H9 (cell line): ENCODE results near the gene CD200. TPM values are rescaled to one million over a fixed set of nuclear protein-coding genes. Genes with fewer than 3 reads are reported as not detected.

Experiments used
- DNase-seq: peaks from one replicate; pipeline ENCODE4 v3.0.0-alpha.2; 2017
- H2AFZ ChIP-seq: one replicate; pipeline ENCODE4 v1.6.1; 2013; ENCODE audit warnings: mild to moderate bottlenecking, low read length, control low read depth, moderate library complexity
- H2AK5ac ChIP-seq: 2 replicates; pipeline ENCODE4 v1.6.1; 2013; ENCODE audit warnings: low read length, control low read depth, mixed read lengths; ENCODE audit not compliant: insufficient read length
- H2BK120ac ChIP-seq: one replicate; pipeline ENCODE4 v1.6.1; 2013; ENCODE audit warnings: low read depth, mild to moderate bottlenecking, low read length, control low read depth, inconsistent platforms; ENCODE audit not compliant: poor library complexity, severe bottlenecking
- H2BK12ac ChIP-seq: 2 replicates; pipeline ENCODE4 v1.6.1; 2013; ENCODE audit warnings: low read length, control low read depth, mixed read lengths, low read depth; ENCODE audit not compliant: insufficient read length
- H2BK15ac ChIP-seq: 2 replicates; pipeline ENCODE4 v1.6.1; 2013; ENCODE audit warnings: low read depth, low read length, control low read depth
- H2BK20ac ChIP-seq: one replicate; pipeline ENCODE4 v1.6.1; 2013; ENCODE audit warnings: low read depth, mild to moderate bottlenecking, low read length, control low read depth, inconsistent platforms; ENCODE audit not compliant: poor library complexity, severe bottlenecking
- H2BK5ac ChIP-seq: 2 replicates; pipeline ENCODE4 v1.6.1; 2013; ENCODE audit warnings: low read length, control low read depth, mixed read lengths; ENCODE audit not compliant: insufficient read length
- H3K14ac ChIP-seq: 2 replicates; pipeline ENCODE4 v1.6.1; 2013; ENCODE audit warnings: low read length, control low read depth; ENCODE audit not compliant: insufficient read depth
- H3K18ac ChIP-seq: 2 replicates; pipeline ENCODE4 v1.6.1; 2013; ENCODE audit warnings: low read depth, mild to moderate bottlenecking, mixed read lengths, low read length, control low read depth; ENCODE audit not compliant: insufficient read length
- H3K23ac ChIP-seq: 2 replicates; pipeline ENCODE4 v1.6.1; 2013; ENCODE audit warnings: low read length, control low read depth, mixed read lengths, low read depth; ENCODE audit not compliant: insufficient read length
- H3K23me2 ChIP-seq: 2 replicates; pipeline ENCODE4 v1.6.1; 2013; ENCODE audit warnings: low read depth, mild to moderate bottlenecking, mixed read lengths, low read length, control low read depth; ENCODE audit not compliant: insufficient read length, poor library complexity, severe bottlenecking
- H3K27ac ChIP-seq: 2 replicates; pipeline ENCODE4 v1.5.1; 2013; ENCODE audit warnings: low read length, control low read depth, mixed read lengths, low read depth; ENCODE audit not compliant: insufficient read length
- H3K27me3 ChIP-seq: 2 replicates; pipeline ENCODE4 v1.6.1; 2013; ENCODE audit warnings: low read length, control low read depth, inconsistent platforms; ENCODE audit not compliant: insufficient read depth
- H3K4ac ChIP-seq: 2 replicates; pipeline ENCODE4 v1.6.1; 2013; ENCODE audit warnings: low read depth, mild to moderate bottlenecking, control low read depth, inconsistent platforms, low read length, moderate library complexity
- H3K4me1 ChIP-seq: 2 replicates; pipeline ENCODE4 v1.6.1; 2013; ENCODE audit warnings: low read length, control low read depth, inconsistent platforms; ENCODE audit not compliant: insufficient read depth
- H3K4me2 ChIP-seq: 2 replicates; pipeline ENCODE4 v1.6.1; 2013; ENCODE audit warnings: low read length, control low read depth, mixed read lengths; ENCODE audit not compliant: insufficient read length, insufficient read depth
- H3K56ac ChIP-seq: 2 replicates; pipeline ENCODE4 v1.6.1; 2013; ENCODE audit warnings: low read depth, mild to moderate bottlenecking, mixed read lengths, low read length, control low read depth; ENCODE audit not compliant: insufficient read length
- H3K79me1 ChIP-seq: 2 replicates; pipeline ENCODE4 v1.6.1; 2013; ENCODE audit warnings: low read depth, mild to moderate bottlenecking, moderate library complexity, low read length, control low read depth, inconsistent platforms; ENCODE audit not compliant: insufficient read depth, poor library complexity, severe bottlenecking
- H3K79me2 ChIP-seq: 2 replicates; pipeline ENCODE4 v1.6.1; 2013; ENCODE audit warnings: low read length, control low read depth, inconsistent platforms; ENCODE audit not compliant: insufficient read depth
- H3K9ac ChIP-seq: 2 replicates; pipeline ENCODE4 v1.6.1; 2013; ENCODE audit warnings: low read length, control low read depth, mixed read lengths; ENCODE audit not compliant: insufficient read length; ENCODE audit errors: extremely low read depth
- H3K9me3 ChIP-seq: one replicate; pipeline ENCODE4 v1.6.1; 2013; ENCODE audit warnings: low read depth, low read length, inconsistent platforms; ENCODE audit not compliant: control insufficient read depth
- H3T11ph ChIP-seq: one replicate; pipeline ENCODE4 v1.6.1; 2013; ENCODE audit warnings: mild to moderate bottlenecking, low read length, control low read depth, inconsistent platforms
- H4K20me1 ChIP-seq: one replicate; pipeline ENCODE4 v1.6.1; 2013; ENCODE audit not compliant: control insufficient read depth, insufficient read length, insufficient read depth
- H4K5ac ChIP-seq: 2 replicates; pipeline ENCODE4 v1.6.1; 2013; ENCODE audit warnings: low read depth, mild to moderate bottlenecking, mixed read lengths, low read length, control low read depth; ENCODE audit not compliant: insufficient read length
- H4K8ac ChIP-seq: replicated peaks from 2 replicates; pipeline ENCODE4 v1.6.1; 2013; ENCODE audit warnings: low read length, control low read depth, mixed read lengths, low read depth; ENCODE audit not compliant: insufficient read length
- H4K91ac ChIP-seq: 2 replicates; pipeline ENCODE4 v1.6.1; 2013; ENCODE audit warnings: low read depth, mild to moderate bottlenecking, moderate library complexity, mixed read lengths, low read length, control low read depth; ENCODE audit not compliant: insufficient read length
- H3K27ac Mint-ChIP-seq, 3 experiments: 2 replicates in 2 of 3; 3 replicates in 1 of 3; pipeline ENCODE4 v1.8.0; 2020 to 2021; ENCODE audit warnings: mixed read lengths in 3 of 3, mild to moderate bottlenecking in 1 of 3, moderate library complexity in 1 of 3
- H3K27me3 Mint-ChIP-seq: 2 replicates; pipeline ENCODE4 v1.8.0; 2021; ENCODE audit warnings: low read depth, mild to moderate bottlenecking, moderate library complexity, mixed read lengths
- H3K36me3 Mint-ChIP-seq, 3 experiments: 2 replicates in 2 of 3; 3 replicates in 1 of 3; pipeline ENCODE4 v1.8.0; 2020 to 2021; ENCODE audit warnings: low read depth in 3 of 3, mixed read lengths in 3 of 3; ENCODE audit not compliant: insufficient read depth in 1 of 3
- H3K4me1 Mint-ChIP-seq, 2 experiments: 2 replicates each; pipeline ENCODE4 v1.8.0; 2020; ENCODE audit warnings: mixed read lengths in 2 of 2
- H3K4me3 Mint-ChIP-seq, 2 experiments: 2 replicates in 1 of 2; 3 replicates in 1 of 2; pipeline ENCODE4 v1.8.0; 2020 to 2021; ENCODE audit warnings: mild to moderate bottlenecking in 2 of 2, mixed read lengths in 2 of 2, moderate library complexity in 1 of 2
- H3K9me3 Mint-ChIP-seq, 2 experiments: 2 replicates in 1 of 2; 3 replicates in 1 of 2; pipeline ENCODE4 v1.8.0; 2020; ENCODE audit warnings: mild to moderate bottlenecking in 2 of 2, mixed read lengths in 2 of 2, moderate library complexity in 1 of 2
- CTCF ChIP-seq: fragments of 200-600 bp; sonication (generic); conservative IDR thresholded peaks from 3 replicates; pipeline ENCODE4 v1.8.0; 2021; ENCODE audit warnings: antibody characterized with exemption, mild to moderate bottlenecking
- WGBS: extraction: QIAGEN DNeasy Blood & Tissue Kit; methylation state at CpG from one replicate; pipeline ENCODE4 v1.1.7; 2013; ENCODE audit warnings: missing lambda C conversion rate, low lambda C conversion rate, mixed read lengths; ENCODE audit not compliant: insufficient read length; ENCODE audit errors: extremely low coverage; 5-methylcytosine and 5-hydroxymethylcytosine counted together
- total RNA-seq: library from RNA; stranded (reverse); gene quantifications from 2 replicates; pipeline ENCODE4 v1.2.1, GENCODE V29; 2021

The CD200 gene
- total RNA-seq, 1 experiment from 2014 or later, result 51.6 TPM

- H3K36me3 Mint-ChIP-seq, result peaks cover 0 to 3% (median 0%) of the 10 kb centered on the region in 3 experiments; a peak in 3 of 7 replicates
- Histone ChIP-seq H2BK120ac (no peak overlapping the region), H3K23ac (no peak overlapping the region), H3K27ac (no peak overlapping the region), H3K9ac (no peak overlapping the region), H3T11ph (no peak overlapping the region), H3K79me1 (no peaks in the 10 kb centered on the region), H3K4me1 (peaks cover 3% of the 10 kb centered on the region; the same call in 1 of the 2 replicates), H3K18ac (no peak overlapping the region), H4K8ac (no peak overlapping the region), H4K91ac (no peak overlapping the region), H2BK15ac (no peak overlapping the region), H3K56ac (no peak overlapping the region), H3K4ac (no peak overlapping the region), H3K14ac (no peak overlapping the region), H3K27me3 (no peaks in the 10 kb centered on the region), H4K5ac (no peak overlapping the region), H2AFZ (no peak overlapping the region), H2BK5ac (no peak overlapping the region), H4K20me1 (no peaks in the 10 kb centered on the region), H2AK5ac (no peak overlapping the region), H2BK12ac (no peak overlapping the region), H3K79me2 (no peaks in the 10 kb centered on the region), H3K9me3 (no peaks in the 10 kb centered on the region), H3K4me2 (no peak overlapping the region), H2BK20ac (no peak overlapping the region), H3K23me2 (no peaks in the 10 kb centered on the region)
- H3K4me1 Mint-ChIP-seq, result peaks cover 44 to 69% of the 10 kb centered on the region in 2 experiments
- H3K4me3 Mint-ChIP-seq, result no peak overlapping the region
- DNase-seq, result no peak
- no peak for TF ChIP-seq CTCF
- H3K27me3 Mint-ChIP-seq, result no peaks in the 10 kb centered on the region; the same call in 1 of the 2 replicates
- no peaks in the 10 kb centered on the region for H3K9me3 Mint-ChIP-seq
- no CpG with 5 or more reads among the region's 4 CpGs for WGBS
- H3K27ac Mint-ChIP-seq, result no peak overlapping the region
These were observed 72.9 kb downstream of the CD200 start for GRCh38 chr3:112405845-112406244.
